ENCODE results near the gene TDP2.

DNA sequence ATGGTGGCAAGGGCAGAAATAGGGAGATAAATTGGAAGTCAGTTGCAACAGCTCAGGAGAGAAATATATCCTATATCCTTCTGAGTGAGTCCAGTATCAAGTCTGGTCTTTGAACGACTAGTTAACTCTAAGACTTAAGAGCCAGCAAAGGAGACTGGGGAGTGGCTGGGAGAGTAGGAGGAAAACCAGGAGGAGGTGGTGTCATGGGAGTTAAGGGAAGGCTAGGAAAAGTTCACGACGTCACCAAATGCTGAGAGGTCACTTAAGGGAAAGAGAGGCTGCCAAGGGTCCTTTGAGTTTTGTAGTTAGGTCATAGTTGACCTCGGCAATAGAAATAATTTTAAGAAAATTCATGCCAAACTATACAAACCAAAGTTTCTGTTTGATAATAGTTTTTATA, 25.3 kb upstream of the TDP2 start:
- TF ChIP-seq GLIS3 (CRISPR knock-in tag; IDR thresholded peaks at IDR 0.05) (no peak), ISL1 (CRISPR knock-in tag; IDR thresholded peaks at IDR 0.05) (no peak), ESRRG (CRISPR knock-in tag; IDR thresholded peaks at IDR 0.05) (no peak), ZC3H10 (CRISPR knock-in tag; IDR thresholded peaks at IDR 0.05) (no peak), RARB (CRISPR knock-in tag; IDR thresholded peaks at IDR 0.05) (no peak), BACH2 (CRISPR knock-in tag; IDR thresholded peaks at IDR 0.05; ENCODE audit: borderline replicate concordance) (no peak)
- TF ChIP-seq, protein P1, sequence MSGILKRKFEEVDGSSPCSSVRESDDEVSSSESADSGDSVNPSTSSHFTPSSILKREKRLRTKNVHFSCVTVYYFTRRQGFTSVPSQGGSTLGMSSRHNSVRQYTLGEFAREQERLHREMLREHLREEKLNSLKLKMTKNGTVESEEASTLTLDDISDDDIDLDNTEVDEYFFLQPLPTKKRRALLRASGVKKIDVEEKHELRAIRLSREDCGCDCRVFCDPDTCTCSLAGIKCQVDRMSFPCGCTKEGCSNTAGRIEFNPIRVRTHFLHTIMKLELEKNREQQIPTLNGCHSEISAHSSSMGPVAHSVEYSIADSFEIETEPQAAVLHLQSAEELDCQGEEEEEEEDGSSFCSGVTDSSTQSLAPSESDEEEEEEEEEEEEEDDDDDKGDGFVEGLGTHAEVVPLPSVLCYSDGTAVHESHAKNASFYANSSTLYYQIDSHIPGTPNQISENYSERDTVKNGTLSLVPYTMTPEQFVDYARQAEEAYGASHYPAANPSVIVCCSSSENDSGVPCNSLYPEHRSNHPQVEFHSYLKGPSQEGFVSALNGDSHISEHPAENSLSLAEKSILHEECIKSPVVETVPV (CRISPR knock-in tag; IDR thresholded peaks at IDR 0.05), result no peak
